HepG2 (cell line): ENCODE measurements around the gene ADAMTS4. TPM values are rescaled to one million over a fixed set of nuclear protein-coding genes. Genes with fewer than 3 reads are reported as not detected.
A peak's percentile ranks its signal among the peaks of the same experiment; 100 is the strongest.

ENCODE experiments used
- GFI1 ChIP-seq: sonication (generic); formaldehyde crosslinking; IDR thresholded peaks from 2 replicates; pipeline ENCODE4 v1.5.0; 2020; ENCODE audit warnings: missing genetic modification reagents, mild to moderate bottlenecking, borderline replicate concordance
- HDAC1 ChIP-seq: sonication (generic); formaldehyde crosslinking; IDR thresholded peaks from 2 replicates; pipeline ENCODE4 v1.5.1; 2020; ENCODE audit warnings: mild to moderate bottlenecking, missing genetic modification reagents
- MTF1 ChIP-seq: sonication (generic); formaldehyde crosslinking; IDR thresholded peaks from 2 replicates; pipeline ENCODE4 v1.5.0; 2020; ENCODE audit warnings: missing genetic modification reagents
- PHF5A ChIP-seq: IDR thresholded peaks from one replicate; pipeline ENCODE4 v1.6.1; 2018; ENCODE audit warnings: low read depth, missing genetic modification reagents; ENCODE audit not compliant: unreplicated experiment
- SKI ChIP-seq: fragments of 450-650 bp; IDR thresholded peaks from one replicate; pipeline ENCODE4 v1.6.1; 2018; ENCODE audit warnings: mild to moderate bottlenecking; ENCODE audit not compliant: partially characterized antibody
- SP5 ChIP-seq: IDR thresholded peaks from 2 replicates; pipeline ENCODE4 v1.6.1; 2016; ENCODE audit warnings: low read depth, borderline replicate concordance
- SRSF4 ChIP-seq: fragments of 200-400 bp; formaldehyde crosslinking; IDR thresholded peaks from one replicate; pipeline ENCODE4 v1.6.1; 2018; ENCODE audit warnings: mild to moderate bottlenecking, low read depth, low read length, moderate library complexity; ENCODE audit not compliant: poor library complexity, severe bottlenecking
- ZNF256 ChIP-seq: sonication (generic); formaldehyde crosslinking; conservative IDR thresholded peaks from 2 replicates; pipeline ENCODE4 v1.4.0; 2020; ENCODE audit warnings: missing genetic modification reagents
- ZNF878 ChIP-seq: sonication (generic); formaldehyde crosslinking; IDR thresholded peaks from 2 replicates; pipeline ENCODE4 v1.8.1; 2023; ENCODE audit warnings: mild to moderate bottlenecking, missing genetic modification reagents, moderate library complexity
- polyA plus RNA-seq, 8 experiments: library from polyadenylated mRNA; depleted of rRNA in 3 of 8; stranded (reverse) in 7 of 8; unstranded in 1 of 8; fragments of >200 nt; fragmentation: Illumina TruSeq in 4 of 8; extraction: Trizol in 4 of 8; gene quantifications; 2 replicates each; pipeline versions ENCODE4 v1.2.1 to v1.2.3, GENCODE V29; 2011 to 2016; ENCODE audit warnings: low read depth in 4 of 8, missing spikeins in 1 of 8, mixed read lengths in 1 of 8; ENCODE audit not compliant: insufficient read depth in 1 of 8
- total RNA-seq, 5 experiments: library from RNA; depleted of rRNA; stranded (reverse); fragments of >200 nt; fragmentation: Illumina TruSeq; extraction: Trizol; gene quantifications; 2 replicates each; pipeline ENCODE4 v1.2.3, GENCODE V29; 2016; ENCODE audit warnings: low read depth in 1 of 5
- TF ChIP-seq, protein P1 (sequence below): sonication (generic); formaldehyde crosslinking; IDR thresholded peaks from 2 replicates; pipeline ENCODE4 v1.8.0; 2022; ENCODE audit warnings: mild to moderate bottlenecking, missing genetic modification reagents
- TF ChIP-seq, protein P2 (sequence below): IDR thresholded peaks from 2 replicates; pipeline ENCODE4 v1.6.1; 2018; ENCODE audit warnings: missing genetic modification reagents
- TF ChIP-seq, protein P3 (sequence below): sonication (generic); formaldehyde crosslinking; IDR thresholded peaks from 2 replicates; pipeline ENCODE4 v1.4.0; 2020; ENCODE audit warnings: missing genetic modification reagents, mild to moderate bottlenecking, borderline replicate concordance
- TF ChIP-seq, protein P4 (sequence below): sonication (generic); formaldehyde crosslinking; IDR thresholded peaks from 2 replicates; pipeline ENCODE4 v1.4.0; 2020; ENCODE audit warnings: missing genetic modification reagents, mild to moderate bottlenecking, borderline replicate concordance
- TF ChIP-seq, protein P5 (sequence below): sonication (generic); formaldehyde crosslinking; conservative IDR thresholded peaks from 2 replicates; pipeline ENCODE4 v1.4.0; 2020; ENCODE audit warnings: mild to moderate bottlenecking, missing genetic modification reagents, moderate library complexity

The ADAMTS4 gene
- total and polyA plus RNA-seq, 2 of the 13 experiments (the other 11 are each of a cell fraction or from before 2014, with no cell fraction given), result 0.51 to 1.7 TPM

DNA sequence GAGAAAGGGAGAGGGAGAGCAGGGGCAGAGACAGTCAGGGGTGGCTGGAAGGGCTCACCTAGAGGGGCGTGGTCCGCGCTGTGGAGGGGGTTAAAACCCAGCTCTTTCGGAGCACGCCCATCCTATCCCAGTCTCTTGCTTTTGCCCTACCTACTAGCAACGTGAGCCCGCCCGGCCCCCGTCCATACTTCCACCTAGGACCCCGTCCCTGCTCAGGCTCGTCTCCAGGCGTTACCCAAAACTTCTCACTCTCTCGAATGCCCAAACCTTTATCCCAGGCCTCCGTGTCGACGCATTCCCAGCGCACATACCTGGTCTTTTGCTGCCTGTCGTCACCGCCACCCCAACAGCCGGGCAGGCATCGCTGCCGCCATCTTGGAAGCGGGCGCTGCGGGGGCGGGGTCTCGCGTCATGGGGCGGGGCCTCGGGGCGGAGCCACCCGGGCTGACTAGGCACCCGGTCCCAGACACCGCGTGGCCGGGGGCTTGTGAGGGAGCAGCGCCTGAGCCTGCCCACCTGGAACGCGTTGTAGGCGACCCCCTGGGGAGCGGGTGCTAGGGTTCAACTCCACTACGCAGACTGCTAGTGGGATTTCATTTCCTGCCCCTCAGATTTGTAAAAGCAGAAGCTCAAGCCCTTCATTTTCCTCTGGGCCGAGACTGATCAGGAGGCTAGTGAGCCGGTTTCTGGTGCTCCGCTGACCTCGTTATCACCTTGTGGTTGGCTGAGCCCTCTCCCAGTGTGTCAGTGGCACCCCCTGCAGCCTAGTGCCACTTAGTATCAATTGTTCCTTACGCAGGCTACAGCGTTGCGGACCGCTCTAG is 21.5 kb downstream of the ADAMTS4 start, which contains the start of gene B4GALT3 (continued):
- TF ChIP-seq PHF5A (CRISPR knock-in tag), result peak; percentile 37
- peak; percentile 90 for TF ChIP-seq HDAC1 (CRISPR knock-in tag)
- TF ChIP-seq SP5 (CRISPR knock-in tag), result peak; percentile 55; the same call in 1 of the 2 replicates
- TF ChIP-seq ZNF878 (CRISPR knock-in tag), result peak; percentile 44; the same call in 1 of the 2 replicates
- TF ChIP-seq, protein P1, sequence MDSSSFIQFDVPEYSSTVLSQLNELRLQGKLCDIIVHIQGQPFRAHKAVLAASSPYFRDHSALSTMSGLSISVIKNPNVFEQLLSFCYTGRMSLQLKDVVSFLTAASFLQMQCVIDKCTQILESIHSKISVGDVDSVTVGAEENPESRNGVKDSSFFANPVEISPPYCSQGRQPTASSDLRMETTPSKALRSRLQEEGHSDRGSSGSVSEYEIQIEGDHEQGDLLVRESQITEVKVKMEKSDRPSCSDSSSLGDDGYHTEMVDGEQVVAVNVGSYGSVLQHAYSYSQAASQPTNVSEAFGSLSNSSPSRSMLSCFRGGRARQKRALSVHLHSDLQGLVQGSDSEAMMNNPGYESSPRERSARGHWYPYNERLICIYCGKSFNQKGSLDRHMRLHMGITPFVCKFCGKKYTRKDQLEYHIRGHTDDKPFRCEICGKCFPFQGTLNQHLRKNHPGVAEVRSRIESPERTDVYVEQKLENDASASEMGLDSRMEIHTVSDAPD (CRISPR knock-in tag), result no peak
- TF ChIP-seq SRSF4, result no peak
- TF ChIP-seq ZNF256 (CRISPR knock-in tag), result 0 out of 2 replicates have a peak, but pooled peaks have one; percentile 69
- TF ChIP-seq, protein P2, sequence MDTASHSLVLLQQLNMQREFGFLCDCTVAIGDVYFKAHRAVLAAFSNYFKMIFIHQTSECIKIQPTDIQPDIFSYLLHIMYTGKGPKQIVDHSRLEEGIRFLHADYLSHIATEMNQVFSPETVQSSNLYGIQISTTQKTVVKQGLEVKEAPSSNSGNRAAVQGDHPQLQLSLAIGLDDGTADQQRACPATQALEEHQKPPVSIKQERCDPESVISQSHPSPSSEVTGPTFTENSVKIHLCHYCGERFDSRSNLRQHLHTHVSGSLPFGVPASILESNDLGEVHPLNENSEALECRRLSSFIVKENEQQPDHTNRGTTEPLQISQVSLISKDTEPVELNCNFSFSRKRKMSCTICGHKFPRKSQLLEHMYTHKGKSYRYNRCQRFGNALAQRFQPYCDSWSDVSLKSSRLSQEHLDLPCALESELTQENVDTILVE, result 0 out of 2 replicates have a peak, but pooled peaks have one; percentile 41
- TF ChIP-seq, protein P3, sequence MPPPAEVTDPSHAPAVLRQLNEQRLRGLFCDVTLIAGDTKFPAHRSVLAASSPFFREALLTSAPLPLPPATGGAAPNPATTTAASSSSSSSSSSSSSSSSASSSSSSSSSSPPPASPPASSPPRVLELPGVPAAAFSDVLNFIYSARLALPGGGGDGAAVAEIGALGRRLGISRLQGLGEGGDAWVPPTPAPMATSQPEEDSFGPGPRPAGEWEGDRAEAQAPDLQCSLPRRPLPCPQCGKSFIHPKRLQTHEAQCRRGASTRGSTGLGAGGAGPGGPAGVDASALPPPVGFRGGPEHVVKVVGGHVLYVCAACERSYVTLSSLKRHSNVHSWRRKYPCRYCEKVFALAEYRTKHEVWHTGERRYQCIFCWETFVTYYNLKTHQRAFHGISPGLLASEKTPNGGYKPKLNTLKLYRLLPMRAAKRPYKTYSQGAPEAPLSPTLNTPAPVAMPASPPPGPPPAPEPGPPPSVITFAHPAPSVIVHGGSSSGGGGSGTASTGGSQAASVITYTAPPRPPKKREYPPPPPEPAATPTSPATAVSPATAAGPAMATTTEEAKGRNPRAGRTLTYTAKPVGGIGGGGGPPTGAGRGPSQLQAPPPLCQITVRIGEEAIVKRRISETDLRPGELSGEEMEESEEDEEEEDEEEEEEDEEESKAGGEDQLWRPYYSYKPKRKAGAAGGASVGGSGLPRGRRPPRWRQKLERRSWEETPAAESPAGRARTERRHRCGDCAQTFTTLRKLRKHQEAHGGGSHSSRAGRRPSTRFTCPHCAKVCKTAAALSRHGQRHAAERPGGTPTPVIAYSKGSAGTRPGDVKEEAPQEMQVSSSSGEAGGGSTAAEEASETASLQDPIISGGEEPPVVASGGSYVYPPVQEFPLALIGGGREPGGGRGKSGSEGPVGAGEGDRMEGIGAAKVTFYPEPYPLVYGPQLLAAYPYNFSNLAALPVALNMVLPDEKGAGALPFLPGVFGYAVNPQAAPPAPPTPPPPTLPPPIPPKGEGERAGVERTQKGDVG (CRISPR knock-in tag), result 0 out of 2 replicates have a peak, but pooled peaks have one; percentile 39
- TF ChIP-seq, protein P4, sequence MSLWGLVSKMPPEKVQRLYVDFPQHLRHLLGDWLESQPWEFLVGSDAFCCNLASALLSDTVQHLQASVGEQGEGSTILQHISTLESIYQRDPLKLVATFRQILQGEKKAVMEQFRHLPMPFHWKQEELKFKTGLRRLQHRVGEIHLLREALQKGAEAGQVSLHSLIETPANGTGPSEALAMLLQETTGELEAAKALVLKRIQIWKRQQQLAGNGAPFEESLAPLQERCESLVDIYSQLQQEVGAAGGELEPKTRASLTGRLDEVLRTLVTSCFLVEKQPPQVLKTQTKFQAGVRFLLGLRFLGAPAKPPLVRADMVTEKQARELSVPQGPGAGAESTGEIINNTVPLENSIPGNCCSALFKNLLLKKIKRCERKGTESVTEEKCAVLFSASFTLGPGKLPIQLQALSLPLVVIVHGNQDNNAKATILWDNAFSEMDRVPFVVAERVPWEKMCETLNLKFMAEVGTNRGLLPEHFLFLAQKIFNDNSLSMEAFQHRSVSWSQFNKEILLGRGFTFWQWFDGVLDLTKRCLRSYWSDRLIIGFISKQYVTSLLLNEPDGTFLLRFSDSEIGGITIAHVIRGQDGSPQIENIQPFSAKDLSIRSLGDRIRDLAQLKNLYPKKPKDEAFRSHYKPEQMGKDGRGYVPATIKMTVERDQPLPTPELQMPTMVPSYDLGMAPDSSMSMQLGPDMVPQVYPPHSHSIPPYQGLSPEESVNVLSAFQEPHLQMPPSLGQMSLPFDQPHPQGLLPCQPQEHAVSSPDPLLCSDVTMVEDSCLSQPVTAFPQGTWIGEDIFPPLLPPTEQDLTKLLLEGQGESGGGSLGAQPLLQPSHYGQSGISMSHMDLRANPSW, result peak; percentile 57; the same call in 1 of the 2 replicates
- no peak for TF ChIP-seq MTF1 (CRISPR knock-in tag)
- TF ChIP-seq GFI1 (CRISPR knock-in tag), result no peak
- TF ChIP-seq, protein P5, sequence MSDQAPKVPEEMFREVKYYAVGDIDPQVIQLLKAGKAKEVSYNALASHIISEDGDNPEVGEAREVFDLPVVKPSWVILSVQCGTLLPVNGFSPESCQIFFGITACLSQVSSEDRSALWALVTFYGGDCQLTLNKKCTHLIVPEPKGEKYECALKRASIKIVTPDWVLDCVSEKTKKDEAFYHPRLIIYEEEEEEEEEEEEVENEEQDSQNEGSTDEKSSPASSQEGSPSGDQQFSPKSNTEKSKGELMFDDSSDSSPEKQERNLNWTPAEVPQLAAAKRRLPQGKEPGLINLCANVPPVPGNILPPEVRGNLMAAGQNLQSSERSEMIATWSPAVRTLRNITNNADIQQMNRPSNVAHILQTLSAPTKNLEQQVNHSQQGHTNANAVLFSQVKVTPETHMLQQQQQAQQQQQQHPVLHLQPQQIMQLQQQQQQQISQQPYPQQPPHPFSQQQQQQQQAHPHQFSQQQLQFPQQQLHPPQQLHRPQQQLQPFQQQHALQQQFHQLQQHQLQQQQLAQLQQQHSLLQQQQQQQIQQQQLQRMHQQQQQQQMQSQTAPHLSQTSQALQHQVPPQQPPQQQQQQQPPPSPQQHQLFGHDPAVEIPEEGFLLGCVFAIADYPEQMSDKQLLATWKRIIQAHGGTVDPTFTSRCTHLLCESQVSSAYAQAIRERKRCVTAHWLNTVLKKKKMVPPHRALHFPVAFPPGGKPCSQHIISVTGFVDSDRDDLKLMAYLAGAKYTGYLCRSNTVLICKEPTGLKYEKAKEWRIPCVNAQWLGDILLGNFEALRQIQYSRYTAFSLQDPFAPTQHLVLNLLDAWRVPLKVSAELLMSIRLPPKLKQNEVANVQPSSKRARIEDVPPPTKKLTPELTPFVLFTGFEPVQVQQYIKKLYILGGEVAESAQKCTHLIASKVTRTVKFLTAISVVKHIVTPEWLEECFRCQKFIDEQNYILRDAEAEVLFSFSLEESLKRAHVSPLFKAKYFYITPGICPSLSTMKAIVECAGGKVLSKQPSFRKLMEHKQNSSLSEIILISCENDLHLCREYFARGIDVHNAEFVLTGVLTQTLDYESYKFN, result peak; percentile 38
- TF ChIP-seq SKI, result peak; percentile 60
